Activated CD4-positive, alpha-beta T cell treated with anti-CD3 and anti-CD28 coated beads, Interleukin-2, amount 50 U/mL, for 1 hour (primary cell): ENCODE measurements around the gene CYS1.
"Not testable (repeated sequence)": the region's sequence is repeated elsewhere in the genome, so short reads cannot be mapped to it uniquely, and the experiment has no call there.

ENCODE experiments used
- DNase-seq: peaks from one replicate; pipeline ENCODE4 v3.0.0-alpha.2; 2020

CYS1 gene

GRCh38 chr2:10011606-10012325 lies 68.4 kb downstream of the CYS1 start:
- not testable (repeated sequence) for DNase-seq

GRCh38 chr2:10010861-10011605 lies 69.2 kb downstream of the CYS1 start:
- DNase-seq: not testable (repeated sequence)

GRCh38 chr2:10009811-10010781 lies 70.1 kb downstream of the CYS1 start:
- no peak for DNase-seq

GRCh38 chr2:10009271-10009810 lies 70.9 kb downstream of the CYS1 start:
- DNase-seq: no peak

GRCh38 chr2:10008809-10009176 lies 71.4 kb downstream of the CYS1 start:
- DNase-seq: no peak

GRCh38 chr2:10007921-10008808 lies 72.0 kb downstream of the CYS1 start:
- DNase-seq: no peak

GRCh38 chr2:10007435-10007834 lies 72.8 kb downstream of the CYS1 start:
- no peak for DNase-seq
